Breast epithelium (tissue), 4 donors: ENCODE data around the gene KIAA0753. TPM values are rescaled to one million over a fixed set of nuclear protein-coding genes. Genes with fewer than 3 reads are reported as not detected.

Experiments
- DNase-seq, 2 donors: peaks; one replicate each; pipeline ENCODE4 v3.0.0-alpha.2; 2019; ENCODE audit warnings: low spot score in 2 of 2
- H3K27ac ChIP-seq, 2 donors: fragments of 200-600 bp; sonication (generic) in 1 of 2; one replicate each; pipeline ENCODE4 v1.5.1; 2016 to 2019; ENCODE audit warnings: mild to moderate bottlenecking in 1 of 2
- H3K27me3 ChIP-seq, 2 donors: fragments of 200-600 bp; sonication (generic) in 1 of 2; one replicate each; pipeline versions ENCODE4 v1.5.1 to v1.6.0; 2017 to 2019; ENCODE audit warnings: control low read depth in 1 of 2, mild to moderate bottlenecking in 1 of 2
- H3K36me3 ChIP-seq: fragments of 200-600 bp; one replicate; pipeline ENCODE4 v1.5.1; 2019
- H3K4me1 ChIP-seq, 2 donors: fragments of 200-600 bp; sonication (generic); one replicate each; pipeline ENCODE4 v1.5.1; 2016 to 2019; ENCODE audit warnings: control low read depth in 1 of 2
- H3K4me3 ChIP-seq, 3 donors: fragments of 200-600 bp; sonication (generic); 1 replicate in 2 of 3; 2 replicates in 1 of 3; pipeline ENCODE4 v1.5.1; 2016 to 2019; ENCODE audit warnings: mild to moderate bottlenecking in 3 of 3, moderate library complexity in 2 of 3
- H3K9me3 ChIP-seq, 2 donors: fragments of 200-600 bp; sonication (generic) in 1 of 2; one replicate each; pipeline ENCODE4 v1.5.1; 2016 to 2019; ENCODE audit warnings: control low read depth in 1 of 2
- CTCF ChIP-seq, 3 donors: fragments of 450-650 bp; IDR thresholded peaks; one replicate each; pipeline ENCODE4 v1.5.1; 2016 to 2017; ENCODE audit warnings: antibody characterized with exemption in 3 of 3, mild to moderate bottlenecking in 3 of 3, moderate library complexity in 3 of 3
- POLR2A ChIP-seq: fragments of 450-650 bp; IDR thresholded peaks from one replicate; pipeline ENCODE4 v1.6.1; 2016; ENCODE audit warnings: antibody characterized with exemption, mild to moderate bottlenecking, moderate library complexity
- POLR2AphosphoS5 ChIP-seq, 3 donors: sonication (generic); formaldehyde crosslinking; IDR thresholded peaks; one replicate each; pipeline ENCODE4 v1.6.1; 2017; ENCODE audit warnings: antibody characterized with exemption in 3 of 3
- intact Hi-C: fragments of 100-400 bp; cut with DNase I; formaldehyde crosslinking; loops from one replicate; pipeline ENCODE4 v1.15.1; 2023; ENCODE audit warnings: low total_unique reads
- total RNA-seq, 3 donors: library from RNA; depleted of rRNA; stranded (reverse); fragments of >200 nt; gene quantifications; one replicate each; pipeline ENCODE4 v1.1.0, GENCODE V29; 2016

KIAA0753 gene
- total RNA-seq, 3 donors from 2014 or later = 10.1 to 26.5 (median 25.6) TPM

GRCh38 chr17:6534846-6535514, 105.5 kb downstream of the KIAA0753 start:
- Histone ChIP-seq H3K9me3 (no peaks in the 10 kb centered on the region), H3K4me1 (no peaks in the 10 kb centered on the region), H3K36me3 (no peaks in the 10 kb centered on the region), H3K27me3 (no peaks in the 10 kb centered on the region), H3K27ac (no peak overlapping the region), H3K4me3 (no peak overlapping the region)
- TF ChIP-seq POLR2AphosphoS5 (IDR thresholded peaks at IDR 0.05) = no peak
- no peak for TF ChIP-seq POLR2A
- no peak for TF ChIP-seq CTCF (IDR thresholded peaks at IDR 0.05)
- DNase-seq = peak in 1 of 2 donors; percentile 14
- intact Hi-C loops = no loop called here

GRCh38 chr17:6532441-6532885, 108.0 kb downstream of the KIAA0753 start:
- DNase-seq = no peak
- TF ChIP-seq CTCF (IDR thresholded peaks at IDR 0.05) (no peak), POLR2AphosphoS5 (IDR thresholded peaks at IDR 0.05) (no peak), POLR2A (no peak)
- no peaks in the 10 kb centered on the region for H3K4me1 ChIP-seq
- intact Hi-C loops = no loop called here
- no peak overlapping the region for H3K27ac ChIP-seq
- H3K27me3 ChIP-seq = no peaks in the 10 kb centered on the region
- H3K36me3 ChIP-seq = no peaks in the 10 kb centered on the region
- H3K4me3 ChIP-seq = no peak overlapping the region
- no peaks in the 10 kb centered on the region for H3K9me3 ChIP-seq

GRCh38 chr17:6531575-6531974, 108.9 kb downstream of the KIAA0753 start:
- Histone ChIP-seq H3K9me3 (no peaks in the 10 kb centered on the region), H3K4me1 (no peaks in the 10 kb centered on the region), H3K4me3 (no peak overlapping the region), H3K27me3 (no peaks in the 10 kb centered on the region), H3K36me3 (no peaks in the 10 kb centered on the region), H3K27ac (no peak overlapping the region)
- no peak for DNase-seq
- TF ChIP-seq POLR2A (no peak), POLR2AphosphoS5 (IDR thresholded peaks at IDR 0.05) (no peak)
- intact Hi-C loops = no loop called here

GRCh38 chr17:6530324-6530920, 110.1 kb downstream of the KIAA0753 start:
- H3K27me3 ChIP-seq = no peaks in the 10 kb centered on the region
- H3K4me1 ChIP-seq = no peaks in the 10 kb centered on the region
- DNase-seq = no peak
- no peak for TF ChIP-seq POLR2A
- no peak for TF ChIP-seq POLR2AphosphoS5 (IDR thresholded peaks at IDR 0.05)
- TF ChIP-seq CTCF (IDR thresholded peaks at IDR 0.05) = no peak
- H3K27ac ChIP-seq = no peak overlapping the region
- H3K36me3 ChIP-seq = no peaks in the 10 kb centered on the region
- intact Hi-C loops = no loop called here
- no peaks in the 10 kb centered on the region for H3K9me3 ChIP-seq
- no peak overlapping the region for H3K4me3 ChIP-seq

GRCh38 chr17:6528557-6528956, 112.0 kb downstream of the KIAA0753 start:
- Histone ChIP-seq H3K4me1 (no peaks in the 10 kb centered on the region), H3K27ac (no peak overlapping the region), H3K4me3 (no peak overlapping the region), H3K27me3 (no peaks in the 10 kb centered on the region), H3K9me3 (no peaks in the 10 kb centered on the region), H3K36me3 (no peaks in the 10 kb centered on the region)
- DNase-seq = no peak
- TF ChIP-seq POLR2A (no peak), CTCF (IDR thresholded peaks at IDR 0.05) (no peak), POLR2AphosphoS5 (IDR thresholded peaks at IDR 0.05) (no peak)
- intact Hi-C loops = no loop called here

Other genes starting within 250 kb of the KIAA0753 start
- gene AIPL1, start 205.6 kb downstream of the KIAA0753 start, total RNA-seq = not detected
- 1 to 10 TPM in 1 of 3 donors, not detected in 2; 4.3 TPM for gene PIMREG, start 196.3 kb downstream of the KIAA0753 start, total RNA-seq
- 1 to 10 TPM; 1.6 to 1.8 (median 1.6) TPM for gene PITPNM3, start 84.2 kb downstream of the KIAA0753 start, total RNA-seq
- 100 to 1,000 TPM; 125 to 145 (median 134) TPM for gene TXNDC17, start 349 bp upstream of the KIAA0753 start, total RNA-seq
- gene MED31, start 10.9 kb upstream of the KIAA0753 start, total RNA-seq = 10 to 100 TPM in 2 of 3 donors, 1 to 10 TPM in 1; 5.4 to 13.4 (median 12.9) TPM
- under 1 TPM; 0.16 to 0.98 (median 0.88) TPM for gene C17orf100, start 11.1 kb upstream of the KIAA0753 start, total RNA-seq
- gene SLC13A5, start 72.7 kb upstream of the KIAA0753 start, total RNA-seq = under 1 TPM in 1 of 3 donors, not detected in 2; 0.32 TPM
- gene XAF1, start 115.3 kb upstream of the KIAA0753 start, total RNA-seq = 10 to 100 TPM; 15.2 to 25.6 (median 25.2) TPM
- 1 to 10 TPM in 2 of 3 donors, not detected in 1; 1.0 to 1.3 TPM for gene FBXO39, start 135.5 kb upstream of the KIAA0753 start, total RNA-seq
- not detected for gene TEKT1, start 191.0 kb upstream of the KIAA0753 start, total RNA-seq